HepG2 (cell line): ENCODE measurements around the gene AMZ1. TPM values are rescaled to one million over a fixed set of nuclear protein-coding genes. Genes with fewer than 3 reads are reported as not detected.

Experiments
- ARNT ChIP-seq: fragments of 450-650 bp; IDR thresholded peaks from 2 replicates; pipeline ENCODE4 v1.6.1; 2017
- ATF6 ChIP-seq: sonication (generic); formaldehyde crosslinking; conservative IDR thresholded peaks from 2 replicates; pipeline ENCODE4 v1.4.0; 2020; ENCODE audit warnings: missing genetic modification reagents
- KDM5A ChIP-seq: fragments of 200-600 bp; sonication (generic); IDR thresholded peaks from 2 replicates; pipeline ENCODE4 v1.7.0; 2018; ENCODE audit warnings: antibody characterized with exemption, mild to moderate bottlenecking, low read length, borderline replicate concordance
- SMC3 ChIP-seq: IDR thresholded peaks from 2 replicates; pipeline ENCODE4 v1.6.1; 2011; ENCODE audit warnings: low read length, improper control_type of control experiment
- SNAPC4 ChIP-seq: sonication (generic); formaldehyde crosslinking; IDR thresholded peaks from 2 replicates; pipeline ENCODE4 v1.4.0; 2020; ENCODE audit warnings: mild to moderate bottlenecking, missing genetic modification reagents
- ZNF281 ChIP-seq: sonication (generic); formaldehyde crosslinking; IDR thresholded peaks from 2 replicates; pipeline ENCODE4 v1.4.0; 2020; ENCODE audit warnings: missing genetic modification reagents, borderline replicate concordance
- polyA plus RNA-seq, 8 experiments: library from polyadenylated mRNA; depleted of rRNA in 3 of 8; stranded (reverse) in 7 of 8; unstranded in 1 of 8; fragments of >200 nt; fragmentation: Illumina TruSeq in 4 of 8; extraction: Trizol in 4 of 8; gene quantifications; 2 replicates each; pipeline versions ENCODE4 v1.2.1 to v1.2.3, GENCODE V29; 2011 to 2016; ENCODE audit warnings: low read depth in 4 of 8, missing spikeins in 1 of 8, mixed read lengths in 1 of 8; ENCODE audit not compliant: insufficient read depth in 1 of 8
- total RNA-seq, 5 experiments: library from RNA; depleted of rRNA; stranded (reverse); fragments of >200 nt; fragmentation: Illumina TruSeq; extraction: Trizol; gene quantifications; 2 replicates each; pipeline ENCODE4 v1.2.3, GENCODE V29; 2016; ENCODE audit warnings: low read depth in 1 of 5

Gene AMZ1
- total and polyA plus RNA-seq, 2 of the 13 experiments (the other 11 are each of a cell fraction or from before 2014, with no cell fraction given): 0.03 TPM; not detected in 1

- TF ChIP-seq ZNF281 (CRISPR knock-in tag) (no peak), ARNT (no peak), KDM5A (no peak), SMC3 (no peak), SNAPC4 (no peak), ATF6 (no peak)
Observed at GRCh38 chr7:2689343-2689847, 1.4 kb downstream of the AMZ1 start (continued).
